ENCODE results near the gene CEP41.

CEP41 gene

GRCh38 chr7:130418306-130418705, 22.5 kb downstream of the CEP41 start:
- no peak for DNase-seq

GRCh38 chr7:130417213-130417612, 23.6 kb downstream of the CEP41 start:
- no peak for DNase-seq

GRCh38 chr7:130415006-130415405, 25.8 kb downstream of the CEP41 start:
- DNase-seq, result no peak

GRCh38 chr7:130413201-130413600, 27.6 kb downstream of the CEP41 start:
- DNase-seq, result no peak

GRCh38 chr7:130410868-130411541, 29.8 kb downstream of the CEP41 start:
- DNase-seq, result no peak

- no peak for DNase-seq
Observed at GRCh38 chr7:130409712-130410072, 31.1 kb downstream of the CEP41 start.

GRCh38 chr7:130409067-130409711, 31.6 kb downstream of the CEP41 start:
- no peak for DNase-seq

GRCh38 chr7:130405003-130405402, 35.8 kb downstream of the CEP41 start:
- no peak for DNase-seq

- no peak for DNase-seq
Observed at GRCh38 chr7:130401578-130401977, 39.2 kb downstream of the CEP41 start.

GRCh38 chr7:130401101-130401500, 39.7 kb downstream of the CEP41 start:
- no peak for DNase-seq

GRCh38 chr7:130400120-130400572, 40.7 kb downstream of the CEP41 start:
- peak; percentile 57 for DNase-seq

GRCh38 chr7:130398526-130399090, 42.2 kb downstream of the CEP41 start:
- no peak for DNase-seq

- peak; percentile 76 for DNase-seq
Observed at GRCh38 chr7:130397758-130398073, 43.1 kb downstream of the CEP41 start.

GRCh38 chr7:130397051-130397757, 43.6 kb downstream of the CEP41 start:
- no peak for DNase-seq

- no peak for DNase-seq
Observed at GRCh38 chr7:130396109-130396508, 44.7 kb downstream of the CEP41 start.

- no peak for DNase-seq
Observed at GRCh38 chr7:130395421-130395820, 45.4 kb downstream of the CEP41 start.

- no peak for DNase-seq
Observed at GRCh38 chr7:130394421-130395195, 46.2 kb downstream of the CEP41 start.

GRCh38 chr7:130393841-130394411, 46.9 kb downstream of the CEP41 start:
- no peak for DNase-seq

- DNase-seq, result no peak
Observed at GRCh38 chr7:130393101-130393561, 47.7 kb downstream of the CEP41 start.

- DNase-seq, result no peak
Observed at GRCh38 chr7:130390486-130390885, 50.3 kb downstream of the CEP41 start.

- no peak for DNase-seq
Observed at GRCh38 chr7:130388671-130389070, 52.1 kb downstream of the CEP41 start.

- peak; percentile 61 for DNase-seq
Observed at GRCh38 chr7:130387628-130388403, 53.0 kb downstream of the CEP41 start.
